Uterine smooth muscle cell (primary cell): ENCODE data around the gene NELL2. TPM values are rescaled to one million over a fixed set of nuclear protein-coding genes. Genes with fewer than 3 reads are reported as not detected.

Experiments used
- total RNA-seq: library from RNA; depleted of rRNA; stranded (reverse); fragments of >200 nt; gene quantifications from 2 replicates; pipeline ENCODE4 v1.2.3, GENCODE V29; 2014

Gene NELL2
- total RNA-seq = 0.55 TPM in 1 of 2 replicates, not detected in the other

GRCh38 chr12:44875954-44876543, at the start of gene NELL2:
Gene NELL2 (minus strand): TSS chr12:44876315. CDS start chr12:44875869, 446 bp downstream.

Other genes starting within 250 kb of the NELL2 start
- gene DBX2, start 174.8 kb upstream of the NELL2 start, total RNA-seq = not detected in 2 replicates